ENCODE results near the gene ZNF202.

ZNF202 gene

GRCh38 chr11:123694551-123694950 lies 46.9 kb downstream of the ZNF202 start:
- no peak for DNase-seq (ENCODE audit: extremely low read depth, low read depth)
- no peak for TF ChIP-seq CTCF (IDR thresholded peaks at IDR 0.05; ENCODE audit: low read depth, low read length, missing control alignments)
- no peak overlapping the region for H3K4me3 ChIP-seq (replicated peaks; ENCODE audit: low read depth, low read length)

GRCh38 chr11:123692961-123693360 lies 48.5 kb downstream of the ZNF202 start:
- TF ChIP-seq CTCF (IDR thresholded peaks at IDR 0.05; ENCODE audit: low read depth, low read length, missing control alignments) = no peak
- H3K4me3 ChIP-seq (replicated peaks; ENCODE audit: low read depth, low read length) = no peak overlapping the region
- DNase-seq (ENCODE audit: extremely low read depth, low read depth) = no peak

- H3K4me3 ChIP-seq (replicated peaks; ENCODE audit: low read depth, low read length) = no peak overlapping the region
- DNase-seq (ENCODE audit: extremely low read depth, low read depth) = peak; percentile 19
- TF ChIP-seq CTCF (IDR thresholded peaks at IDR 0.05; ENCODE audit: low read depth, low read length, missing control alignments) = no peak
These were observed 51.0 kb downstream of the ZNF202 start for GRCh38 chr11:123690485-123690884.

GRCh38 chr11:123684601-123685000 lies 56.9 kb downstream of the ZNF202 start:
- TF ChIP-seq CTCF (IDR thresholded peaks at IDR 0.05; ENCODE audit: low read depth, low read length, missing control alignments) = no peak
- no peak for DNase-seq (ENCODE audit: extremely low read depth, low read depth)
- no peak overlapping the region for H3K4me3 ChIP-seq (replicated peaks; ENCODE audit: low read depth, low read length)

- no peak for DNase-seq (ENCODE audit: extremely low read depth, low read depth)
- TF ChIP-seq CTCF (IDR thresholded peaks at IDR 0.05; ENCODE audit: low read depth, low read length, missing control alignments) = no peak
These were observed 57.9 kb downstream of the ZNF202 start for GRCh38 chr11:123683428-123684170.

GRCh38 chr11:123682696-123683410 lies 58.6 kb downstream of the ZNF202 start:
- no peak for DNase-seq (ENCODE audit: extremely low read depth, low read depth)
- TF ChIP-seq CTCF (IDR thresholded peaks at IDR 0.05; ENCODE audit: low read depth, low read length, missing control alignments) = no peak
- no peak overlapping the region for H3K4me3 ChIP-seq (replicated peaks; ENCODE audit: low read depth, low read length)

More at GRCh38 chr11:123683428-123684170, 57.9 kb downstream of the ZNF202 start:
- no peak overlapping the region for H3K4me3 ChIP-seq (replicated peaks; ENCODE audit: low read depth, low read length)

Measured in HFF-Myc (cell line).